ENCODE data around the gene FBL.

FBL gene

DNA sequence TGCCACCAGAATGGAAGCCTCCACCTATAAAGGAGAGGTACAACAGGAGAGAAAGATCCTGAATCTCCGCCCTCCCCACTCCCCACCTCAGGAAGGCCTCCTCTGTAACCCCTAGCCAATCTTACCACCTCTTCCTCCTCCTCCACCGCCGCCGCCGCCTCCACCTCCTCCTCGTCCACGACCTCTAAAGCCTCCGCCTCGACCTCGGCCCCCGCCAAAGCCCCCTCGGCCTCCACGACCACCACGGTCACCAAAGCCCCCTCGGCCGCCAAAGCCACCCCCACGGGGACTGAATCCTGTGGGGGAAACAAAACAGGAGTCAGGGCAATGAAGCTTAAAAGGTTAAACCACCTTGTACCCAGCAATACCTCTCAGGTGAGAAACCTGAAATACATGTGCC, 5.7 kb downstream of the FBL start:
- no peak for DNase-seq

DNA sequence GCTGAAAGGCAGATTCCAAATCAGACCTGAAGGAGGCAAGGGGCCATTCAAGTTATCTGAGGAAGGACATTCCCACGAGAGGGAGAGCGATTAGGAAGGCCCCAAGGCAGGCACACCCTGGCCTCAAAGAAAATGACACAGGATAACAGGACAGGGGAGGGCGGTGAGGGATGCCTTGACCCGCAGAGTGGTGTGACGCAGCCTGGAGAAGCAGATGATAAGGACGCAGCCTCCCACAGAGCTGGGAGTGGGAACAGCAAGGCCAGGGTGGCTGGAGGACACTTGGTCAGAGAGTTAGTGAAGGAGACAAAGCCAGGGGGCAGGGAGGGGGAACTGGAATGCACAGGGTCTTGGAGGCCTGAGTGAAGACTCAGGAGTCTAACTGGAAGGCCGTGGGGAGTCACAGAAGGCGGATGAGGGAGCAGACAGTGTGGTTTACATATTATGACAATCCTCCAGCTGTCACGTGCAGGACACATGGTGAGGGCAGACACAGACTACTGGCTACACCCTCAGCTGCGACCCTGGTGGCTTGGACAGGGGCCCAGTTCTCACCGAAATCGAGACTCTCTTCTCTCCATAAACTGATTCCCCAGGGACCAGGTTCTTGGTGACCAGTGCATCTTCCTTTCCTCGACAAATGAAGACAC, 6.4 kb downstream of the FBL start:
- DNase-seq = no peak

DNA sequence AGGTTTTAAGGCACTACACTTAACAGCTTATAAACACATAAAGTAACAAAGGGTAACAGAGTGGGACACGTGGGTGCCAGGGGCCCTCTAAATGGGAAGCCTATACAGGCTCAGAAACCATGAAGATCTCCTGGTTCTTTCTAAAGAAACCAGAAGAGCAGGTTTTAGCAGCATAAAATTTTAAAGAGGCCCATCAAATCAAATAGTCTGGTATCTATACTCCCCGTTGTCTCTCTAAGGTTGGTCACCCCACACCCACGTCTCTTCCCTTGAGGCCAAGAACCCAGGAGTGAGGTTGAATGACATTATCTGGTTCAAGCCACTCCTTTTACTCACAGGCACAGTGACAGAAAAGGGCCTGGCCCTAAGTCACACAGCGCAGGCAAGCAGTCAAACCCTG, 7.6 kb downstream of the FBL start:
- no peak for DNase-seq

DNA sequence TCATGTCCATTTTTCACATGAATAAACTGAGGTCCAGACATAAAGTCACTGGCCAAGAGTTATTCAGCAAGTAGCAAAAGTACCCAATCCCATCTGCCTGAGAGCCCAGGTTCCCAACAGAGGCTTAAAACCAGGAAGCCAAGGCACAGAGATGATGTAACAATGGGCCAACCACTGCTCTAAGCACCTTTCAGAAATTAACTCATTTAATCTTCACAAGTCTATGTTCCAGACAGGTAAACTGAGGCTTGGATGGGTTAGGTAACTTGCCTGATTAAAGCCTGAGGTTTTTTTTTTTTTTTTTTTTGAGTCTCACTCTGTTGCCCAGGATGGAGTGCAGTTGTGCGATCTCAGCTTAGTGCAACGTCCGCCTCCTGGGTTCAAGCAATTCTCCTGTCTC, 8.2 kb downstream of the FBL start:
- DNase-seq = no peak

DNA sequence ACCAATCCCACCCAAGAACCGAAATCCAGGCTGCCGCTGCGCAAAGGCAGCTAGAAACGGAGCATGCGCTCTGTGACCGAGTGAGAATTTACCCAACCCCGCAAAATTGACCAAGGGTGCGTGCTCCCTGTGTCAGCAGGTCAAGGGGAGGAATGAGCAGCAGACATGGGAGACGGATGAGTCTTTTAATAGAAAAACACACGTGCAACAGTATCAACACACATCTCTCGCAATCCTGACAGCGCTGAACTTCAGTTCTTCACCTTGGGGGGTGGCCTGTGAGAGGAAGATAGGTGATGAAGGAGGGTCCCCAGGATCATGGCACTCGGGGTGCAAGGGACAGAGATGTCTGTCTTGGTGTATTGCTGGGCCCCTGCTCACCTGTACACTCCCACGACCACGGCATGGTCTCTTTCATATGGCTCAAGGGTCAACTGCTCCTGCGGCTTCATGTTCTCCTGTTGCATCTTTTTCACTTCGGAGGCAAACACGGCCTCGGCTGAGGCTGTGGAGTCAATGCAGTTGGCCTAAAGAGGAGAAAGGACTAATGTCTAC, 11.8 kb downstream of the FBL start:
- DNase-seq = no peak

DNA sequence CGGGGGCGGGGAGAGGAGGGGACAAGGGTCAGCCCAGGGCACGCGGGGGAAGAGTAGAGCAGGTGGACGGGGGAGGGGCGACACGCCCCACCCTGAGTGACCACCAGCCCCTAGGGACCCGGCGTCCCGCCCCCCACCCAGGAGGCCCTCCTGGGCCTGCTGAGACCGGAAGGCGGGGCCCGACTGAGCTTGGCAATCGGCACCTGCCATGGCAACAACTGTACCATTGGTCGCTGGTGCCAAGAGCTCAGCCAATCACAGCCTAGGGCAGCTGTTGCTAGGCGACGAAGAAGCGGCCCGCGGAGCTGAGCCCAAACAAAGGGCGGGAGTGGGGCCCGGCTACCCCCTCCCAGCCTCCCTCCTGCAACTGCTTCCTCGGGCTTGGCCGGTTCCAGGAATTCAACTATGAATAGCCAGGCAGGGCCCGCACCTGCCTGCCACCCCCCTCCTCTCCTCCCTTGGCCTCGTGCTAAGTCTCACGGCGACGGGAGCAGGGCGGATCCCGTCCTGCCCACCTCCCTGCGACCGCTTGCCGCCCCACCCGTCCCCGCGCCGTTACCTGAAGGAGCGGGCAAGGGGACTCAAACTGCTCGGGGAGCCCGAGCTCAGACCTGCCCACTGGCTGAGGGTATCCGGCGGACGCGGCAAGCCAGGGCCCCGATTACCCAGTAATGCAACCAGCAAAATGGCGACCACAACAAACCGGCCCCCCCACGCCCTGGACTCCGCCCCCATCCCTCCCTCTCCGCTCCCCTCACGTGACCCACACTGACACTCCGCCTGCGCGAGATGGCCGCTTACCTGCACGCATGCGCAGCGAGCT, 12.5 kb downstream of the FBL start, which contains the start of gene DYRK1B:
TSS of gene DYRK1B (minus strand) at position 699 of the 823 bp plus-strand sequence. CDS start 2,295 bp downstream, outside the sequence.
- DNase-seq = peak; percentile 95

DNA sequence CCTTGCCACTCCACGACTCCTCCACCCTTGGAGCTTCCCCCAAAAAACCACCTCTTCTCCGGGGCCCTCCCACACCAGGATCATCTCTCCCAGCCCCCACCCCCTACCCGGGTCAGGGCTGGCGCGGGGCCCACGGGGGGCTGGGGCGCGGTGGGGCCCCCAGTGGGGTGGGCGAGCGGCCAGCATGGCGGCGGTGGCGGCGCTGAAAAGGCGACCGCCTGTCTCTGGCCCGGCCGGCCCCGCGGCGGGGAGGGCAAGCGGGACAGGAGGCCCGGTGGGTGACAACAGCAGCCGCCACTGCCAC, 13.1 kb downstream of the FBL start:
- no peak for DNase-seq

DNA sequence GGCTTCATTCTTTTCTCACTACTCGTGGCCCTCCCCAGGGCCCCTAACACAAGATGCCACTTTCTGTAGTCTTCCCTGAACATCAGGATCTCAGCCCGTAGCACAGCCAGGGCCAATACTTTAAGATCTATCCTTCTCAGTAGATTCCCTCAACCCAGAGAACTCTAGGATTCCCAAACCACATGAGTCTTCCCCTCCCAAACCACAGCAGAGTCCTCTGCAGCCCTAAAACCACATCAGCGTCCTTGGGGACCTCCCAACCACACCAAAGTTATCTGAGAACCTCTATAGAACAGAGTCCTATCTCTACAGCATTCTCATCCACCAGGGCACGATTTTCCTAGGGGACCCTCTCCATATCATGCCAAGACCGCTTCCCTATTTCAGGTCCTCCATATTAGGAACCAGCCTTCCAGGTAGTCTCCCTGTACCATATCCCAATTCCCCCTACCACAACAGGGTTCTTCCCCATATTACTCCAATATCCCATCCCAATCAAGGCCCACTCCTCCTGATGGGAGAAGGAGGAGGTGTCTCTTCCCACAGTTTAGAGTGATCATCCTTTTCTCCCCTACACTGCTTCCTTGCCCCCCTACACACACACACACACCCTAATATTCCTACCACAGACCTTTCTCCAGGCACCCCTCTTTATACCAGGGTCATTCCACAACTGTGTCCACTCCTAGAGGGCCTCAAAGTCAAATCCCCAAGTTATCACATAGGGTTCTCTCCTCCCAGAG, 13.7 kb downstream of the FBL start:
- no peak for DNase-seq

DNA sequence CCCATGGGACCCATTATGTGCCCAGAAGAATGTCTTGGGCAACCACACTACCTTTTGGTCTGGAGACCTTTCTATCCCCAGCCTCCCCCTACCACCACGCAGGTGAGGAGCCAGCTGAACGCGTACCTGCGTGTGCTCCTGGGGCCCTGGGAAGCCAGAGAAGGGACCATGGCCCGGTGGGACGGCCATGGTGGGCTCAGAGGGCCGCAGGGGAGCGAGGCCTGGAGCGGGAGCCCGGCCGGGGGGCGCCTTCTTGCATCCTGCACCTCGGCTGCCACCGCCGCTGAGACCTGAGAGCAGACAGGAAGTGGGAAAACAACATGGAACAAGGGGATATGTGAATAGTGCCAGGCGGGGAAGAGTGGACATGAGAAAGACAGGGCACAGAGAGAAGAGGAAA, 14.5 kb downstream of the FBL start:
- no peak for DNase-seq

DNA sequence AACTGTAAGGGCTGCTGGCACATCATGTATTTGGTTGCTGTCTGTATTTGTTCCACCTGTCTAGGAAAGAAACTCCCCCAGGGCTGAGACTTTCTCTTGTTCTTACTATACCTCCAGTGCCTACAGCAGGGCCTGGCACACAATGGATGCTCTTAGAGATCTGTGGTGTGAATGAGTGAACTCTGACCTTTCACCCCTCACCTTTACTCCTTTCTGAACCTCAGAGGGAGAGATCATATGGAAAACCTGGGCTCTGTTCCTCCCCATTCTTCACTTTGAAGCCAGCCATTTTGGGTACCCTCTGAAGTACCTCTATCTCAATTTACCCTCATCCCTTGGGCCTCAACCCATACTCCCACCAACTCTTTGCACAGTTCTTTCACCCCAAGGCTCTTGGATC, 15.3 kb downstream of the FBL start:
- DNase-seq = no peak

DNA sequence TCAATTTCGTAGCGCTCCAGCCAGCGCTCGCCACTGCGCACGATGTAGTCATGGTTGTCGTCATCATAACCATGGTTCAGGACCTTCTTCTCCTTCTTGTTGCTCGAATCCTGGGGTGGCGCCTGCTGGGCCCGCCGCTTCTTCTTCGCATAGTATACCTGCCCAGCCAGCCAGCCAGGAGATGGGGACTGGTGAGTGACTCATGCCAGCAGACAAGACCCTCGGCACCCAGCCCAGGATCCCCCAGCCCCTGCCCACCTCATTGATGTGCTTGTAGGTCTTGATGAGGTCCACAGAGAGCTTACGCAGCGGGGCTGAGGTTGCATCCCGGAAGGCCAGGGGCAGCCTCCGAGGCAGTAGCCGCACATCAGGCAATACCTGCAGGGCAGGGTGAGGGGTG, 15.8 kb downstream of the FBL start:
- DNase-seq = no peak

DNA sequence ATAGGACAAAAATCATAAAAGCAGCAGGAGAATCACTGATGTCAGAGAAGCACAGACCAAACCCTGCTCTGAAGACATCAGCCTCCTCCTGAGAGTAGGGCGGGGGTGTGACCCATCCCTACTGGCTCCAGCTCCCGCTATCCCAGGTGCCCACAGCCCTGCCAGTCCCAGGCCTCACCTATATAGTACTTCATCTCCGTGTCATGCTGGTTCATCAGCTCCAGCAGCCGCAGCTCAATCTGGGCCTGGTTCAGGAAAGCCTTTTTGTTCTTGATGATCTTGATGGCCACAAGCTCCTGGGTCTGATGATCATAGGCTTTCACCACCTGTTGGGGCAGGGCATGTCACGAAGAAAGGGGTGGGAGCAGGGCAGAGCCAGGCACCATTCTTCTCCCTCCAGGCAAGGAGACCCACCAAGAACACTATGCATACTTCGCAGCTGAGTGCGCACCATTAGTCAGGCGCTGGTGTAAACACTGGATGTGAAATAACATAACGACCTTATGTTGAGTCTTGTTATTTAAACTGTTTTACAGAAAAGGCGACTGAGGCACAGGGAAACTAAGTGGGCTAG, 16.4 kb downstream of the FBL start:
- DNase-seq = no peak

DNA sequence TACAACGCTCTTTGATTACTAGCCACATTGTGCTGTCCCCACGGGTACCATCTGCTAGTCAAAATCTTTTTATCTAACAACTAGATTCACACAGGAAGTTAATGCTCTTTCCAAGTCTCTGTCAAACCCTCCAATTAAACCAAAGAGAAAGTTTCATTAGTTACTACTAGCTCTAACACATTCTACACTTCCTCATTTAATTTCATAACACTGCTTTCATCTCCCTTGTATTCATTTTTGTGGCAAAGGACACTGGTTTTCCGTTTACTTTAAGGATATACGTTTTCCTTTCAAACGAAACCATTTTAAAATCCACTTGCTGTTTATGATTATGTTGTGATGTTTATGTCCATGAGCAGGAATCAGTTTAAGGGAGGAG, 17.5 kb downstream of the FBL start:
- no peak for DNase-seq

DNA sequence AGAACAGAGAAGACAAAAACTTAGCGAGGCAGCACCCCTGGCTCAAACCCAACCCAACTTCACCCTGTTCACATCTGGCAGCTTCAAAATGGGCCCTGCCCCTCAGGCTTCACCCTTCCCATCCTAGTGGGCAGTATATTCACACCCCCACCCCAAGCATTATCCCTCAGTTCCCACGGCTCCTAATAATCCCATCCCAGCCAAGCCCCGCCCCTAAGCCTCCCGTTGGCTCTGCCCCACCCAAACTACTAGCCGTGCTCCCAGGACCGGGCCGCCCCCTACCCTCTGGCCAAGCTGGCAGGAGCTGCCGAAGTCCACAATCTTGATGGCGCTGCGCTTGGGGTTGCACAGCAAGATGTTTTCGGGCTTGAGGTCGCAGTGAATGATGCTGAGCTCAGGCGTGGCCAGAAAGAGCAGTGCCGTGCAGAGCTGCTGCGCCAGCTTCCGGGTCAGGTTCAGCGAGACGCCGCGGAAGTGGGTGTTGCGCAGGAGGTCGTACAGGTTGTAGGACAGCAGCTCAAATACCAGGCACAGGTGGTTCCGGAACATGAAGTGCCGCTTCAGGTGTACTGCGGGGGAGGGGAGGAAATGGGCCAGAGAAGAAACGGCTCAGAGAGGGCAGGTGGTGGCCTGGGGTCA, 18.0 kb downstream of the FBL start:
- no peak for DNase-seq

DNA sequence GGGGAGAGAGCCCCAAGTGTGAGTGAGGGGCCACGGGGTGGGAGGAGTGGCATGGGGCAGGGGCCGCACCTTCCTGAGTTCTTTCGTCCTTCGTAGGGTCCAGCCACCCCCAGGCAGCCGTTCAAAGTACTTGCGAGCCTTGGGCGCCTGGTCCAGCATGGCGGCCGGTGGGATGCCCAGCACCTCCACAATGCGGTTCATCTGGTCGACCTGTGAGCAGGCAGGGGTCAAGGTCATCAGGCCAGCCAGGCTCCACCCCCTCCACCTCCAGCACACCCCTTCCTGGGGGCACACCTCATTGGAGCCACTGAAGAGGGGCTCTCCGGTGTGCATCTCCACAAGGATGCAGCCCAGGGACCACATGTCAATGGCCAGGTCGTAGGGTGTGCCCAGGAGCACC, 19.0 kb downstream of the FBL start:
- DNase-seq = no peak

DNA sequence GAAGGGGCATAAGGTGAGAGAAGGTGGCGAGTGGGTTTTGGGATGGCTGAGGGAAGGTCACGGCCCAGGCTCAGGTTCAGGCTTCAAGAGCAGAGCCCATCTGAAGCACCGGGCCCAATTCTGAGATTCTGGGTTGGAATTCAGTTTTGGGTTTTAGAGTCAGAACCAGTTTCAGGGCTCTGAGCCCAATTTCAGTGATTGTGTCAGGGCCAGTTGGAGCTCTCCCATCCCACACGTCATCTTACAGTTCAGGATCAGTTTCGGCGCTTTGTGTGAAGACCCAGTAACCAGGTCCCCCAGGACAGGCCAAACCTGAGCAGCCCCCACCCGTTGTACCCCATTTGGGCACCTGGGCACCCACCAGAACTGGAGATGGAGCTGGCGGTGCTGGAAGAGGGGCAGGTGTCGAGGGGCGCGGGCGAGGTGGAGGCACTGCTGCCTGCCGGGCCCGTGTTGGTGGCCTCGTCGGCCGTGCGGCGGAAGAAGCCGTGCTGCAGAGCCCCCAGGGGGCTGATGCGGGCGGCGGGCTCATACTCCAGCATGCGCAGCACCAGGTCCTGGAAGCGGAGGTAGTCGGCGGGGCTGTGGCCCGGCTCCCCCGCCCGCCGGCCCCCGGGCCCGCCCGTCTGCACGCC, 19.8 kb downstream of the FBL start:
- DNase-seq = no peak

DNA sequence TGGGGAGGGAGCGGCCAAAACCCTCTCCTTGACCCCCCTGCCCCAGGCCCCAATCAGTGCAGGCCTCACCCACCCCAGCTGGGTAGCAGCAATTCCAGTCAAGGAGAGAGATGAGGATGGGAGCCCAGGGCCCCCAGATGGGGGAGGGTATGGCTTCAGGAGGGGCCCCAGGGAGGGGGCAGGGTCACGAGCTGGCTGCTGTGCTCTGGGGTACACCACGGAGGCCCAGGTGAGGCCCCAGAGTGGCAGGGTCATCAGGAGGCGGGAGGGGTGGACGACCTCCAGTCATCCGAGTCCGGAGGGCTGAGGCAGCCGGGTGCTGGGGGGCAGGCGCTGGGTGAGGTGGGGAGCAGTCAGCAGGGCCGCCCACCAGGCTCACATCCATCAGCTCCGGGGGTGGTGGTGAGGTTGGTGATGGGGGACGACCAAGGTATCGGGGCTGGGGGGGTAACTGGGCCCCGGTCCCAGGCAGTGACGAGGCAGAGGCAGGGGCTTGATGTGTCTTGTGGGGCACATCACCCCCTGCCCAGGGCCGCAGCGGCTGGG, 20.6 kb downstream of the FBL start:
- no peak for DNase-seq

DNA sequence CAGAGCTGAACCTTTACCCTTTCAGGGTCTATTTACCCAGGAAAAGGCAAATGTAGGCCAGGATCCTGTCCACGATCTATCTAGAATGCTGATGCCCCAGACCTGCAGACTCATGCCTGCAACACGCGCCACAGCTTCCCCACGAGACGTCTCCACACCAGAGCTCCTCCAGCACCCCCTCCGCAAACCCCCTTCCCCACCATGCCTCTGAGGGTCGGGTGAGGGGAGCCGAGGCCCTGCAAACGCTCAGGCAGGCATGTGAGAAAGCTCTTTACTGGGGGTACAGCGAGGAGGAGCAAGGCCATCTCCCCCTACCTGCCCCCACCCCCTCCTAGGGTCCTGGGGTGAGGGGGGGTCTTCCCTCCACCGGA, 21.1 kb downstream of the FBL start:
- DNase-seq = no peak

DNA sequence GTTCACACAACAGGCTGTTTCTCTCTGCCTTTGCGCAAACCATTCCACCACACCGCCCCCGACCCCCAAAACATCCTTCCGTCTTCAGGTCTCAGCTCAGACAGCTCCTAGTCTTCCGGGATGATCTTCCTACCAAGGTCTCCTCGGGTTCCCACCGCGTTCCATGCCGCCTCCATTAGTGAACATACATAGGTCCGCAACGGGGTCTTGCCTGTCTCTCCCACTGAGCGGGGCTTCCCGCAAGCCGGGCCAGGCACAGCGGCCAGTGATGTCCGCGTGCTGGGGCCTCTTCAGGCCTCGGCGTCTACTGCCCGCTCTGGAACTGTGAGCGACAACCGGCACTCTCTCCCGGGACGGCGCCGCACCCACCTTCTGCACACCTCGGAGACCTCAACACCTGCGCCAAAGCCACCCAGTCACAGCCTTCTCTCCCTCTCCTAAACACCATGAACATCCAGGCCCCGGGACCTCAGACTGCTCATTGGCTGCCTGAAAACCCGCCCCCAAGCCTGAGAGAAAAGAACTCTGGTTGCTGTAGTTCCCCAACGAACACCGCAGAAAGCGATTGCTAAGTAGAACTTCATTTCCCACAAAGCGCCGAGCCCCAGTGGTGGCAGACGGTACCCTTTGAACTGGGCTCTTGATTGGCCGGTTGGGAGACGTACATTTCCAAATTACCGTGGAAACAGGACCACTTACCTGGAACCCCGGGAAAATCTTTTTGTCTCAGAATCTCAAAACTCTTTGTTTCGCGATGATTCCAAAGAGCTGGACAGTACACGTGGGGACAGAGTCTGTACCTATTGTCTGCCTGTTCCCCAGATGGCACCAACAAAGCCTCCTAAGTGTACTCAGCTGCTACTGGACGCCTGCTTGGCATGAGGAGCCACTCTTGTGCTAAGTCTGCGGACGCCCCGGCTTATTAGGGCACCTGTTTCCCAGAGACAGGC, 21.8 kb downstream of the FBL start:
- DNase-seq = peak; percentile 97

DNA sequence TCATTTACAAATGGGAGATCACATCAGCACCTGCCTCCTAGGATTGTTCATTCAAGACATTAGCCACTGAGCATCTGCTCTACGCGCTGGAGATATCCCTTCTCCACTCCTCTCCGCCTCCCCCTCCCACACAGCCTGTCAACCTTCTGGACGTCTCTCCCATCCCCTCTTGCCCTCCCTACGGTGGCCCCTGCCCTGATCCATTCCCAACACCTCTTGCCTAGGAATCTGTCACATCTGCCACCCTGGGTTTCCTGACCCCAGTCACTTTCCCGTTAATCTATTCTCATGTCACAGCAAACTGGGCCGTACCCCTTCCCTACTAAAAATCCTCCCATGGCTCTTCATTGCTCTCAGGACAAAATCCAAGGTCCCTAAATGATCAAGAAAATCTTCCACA, 22.5 kb downstream of the FBL start:
- no peak for DNase-seq

DNA sequence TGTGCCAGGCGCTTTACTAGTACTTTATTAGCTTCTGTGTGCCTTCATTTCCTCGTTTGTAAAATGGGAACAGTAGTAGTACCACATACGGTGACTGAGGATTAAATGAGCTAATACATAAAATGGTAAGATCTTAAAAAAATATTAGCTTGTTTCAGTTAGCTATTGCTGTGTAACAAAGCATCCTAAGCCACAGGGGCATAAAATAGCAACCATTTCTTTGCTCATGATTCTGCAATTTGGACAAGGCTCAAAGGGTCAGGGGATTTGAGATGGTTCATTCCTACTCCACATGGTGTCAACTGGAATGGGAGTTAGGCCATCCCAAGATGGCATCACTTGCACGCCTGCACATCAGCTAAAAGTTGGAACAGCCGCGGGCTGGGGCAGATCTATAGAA, 25.5 kb downstream of the FBL start:
- DNase-seq = no peak
